NCI-H510A (cell line): ENCODE results near the gene PTPN22.

Source experiments
- DNase-seq: peaks from one replicate; lab custom pipeline; 2025; lab: John Stamatoyannopoulos, UW

The PTPN22 gene

GRCh38 chr1:113800487-113800886 lies 71.0 kb downstream of the PTPN22 start:
- DNase-seq: no peak

- DNase-seq: no peak
These were observed 74.0 kb downstream of the PTPN22 start for GRCh38 chr1:113797472-113797871.

- DNase-seq: no peak
These were observed 77.4 kb downstream of the PTPN22 start for GRCh38 chr1:113793878-113794834.

GRCh38 chr1:113792986-113793385 lies 78.5 kb downstream of the PTPN22 start:
- DNase-seq: no peak

GRCh38 chr1:113792471-113792870 lies 79.0 kb downstream of the PTPN22 start:
- DNase-seq: no peak

- no peak for DNase-seq
These were observed 82.7 kb downstream of the PTPN22 start for GRCh38 chr1:113788802-113789201.

- DNase-seq: no peak
These were observed 83.8 kb downstream of the PTPN22 start for GRCh38 chr1:113787663-113788062.

- DNase-seq: peak; percentile 4
These were observed 85.4 kb downstream of the PTPN22 start for GRCh38 chr1:113786069-113786468.

GRCh38 chr1:113784104-113784779 lies 87.3 kb downstream of the PTPN22 start:
- no peak for DNase-seq

- DNase-seq: no peak
These were observed 88.0 kb downstream of the PTPN22 start for GRCh38 chr1:113783254-113784103.

- no peak for DNase-seq
These were observed 89.1 kb downstream of the PTPN22 start for GRCh38 chr1:113782406-113782805.

GRCh38 chr1:113780374-113781146 lies 91.0 kb downstream of the PTPN22 start:
- no peak for DNase-seq

GRCh38 chr1:113779542-113779941 lies 92.0 kb downstream of the PTPN22 start:
- DNase-seq: no peak

GRCh38 chr1:113777561-113777960 lies 94.0 kb downstream of the PTPN22 start:
- no peak for DNase-seq

GRCh38 chr1:113770031-113770430 lies 101.5 kb downstream of the PTPN22 start:
- DNase-seq: no peak

- no peak for DNase-seq
These were observed 101.9 kb downstream of the PTPN22 start for GRCh38 chr1:113769601-113769970.

- DNase-seq: no peak
These were observed 102.5 kb downstream of the PTPN22 start for GRCh38 chr1:113768916-113769600.

- DNase-seq: no peak
These were observed 105.9 kb downstream of the PTPN22 start for GRCh38 chr1:113765306-113766230.
